Caco-2 (cell line): ENCODE data around the gene TDRD9. TPM values are rescaled to one million over a fixed set of nuclear protein-coding genes. Genes with fewer than 3 reads are reported as not detected.

Experiments used
- BruUV-seq: library from RNA; stranded (reverse); fragments of 400-500 nt; replicated peaks from 2 replicates; lab custom pipeline; 2021; lab: Mats Ljungman, UMichigan
- CTCF ChIA-PET: fragments of 300-600 bp; sonication (Branson Sonifier 250); formaldehyde crosslinking; loops from one replicate; lab custom pipeline; 2022; ENCODE audit warnings: antibody characterized with exemption; lab: Charles Lee
- POLR2A ChIA-PET: fragments of 300-600 bp; sonication (Branson Sonifier 250); formaldehyde crosslinking; loops from one replicate; lab custom pipeline; 2022; ENCODE audit warnings: antibody characterized with exemption; lab: Charles Lee
- DNase-seq, 2 experiments: peaks; one replicate each; pipeline versions ENCODE4 v3.0.0 to v3.0.0-alpha.2; 2020 to 2022
- H3K27me3 ChIP-seq: replicated peaks from 2 replicates; pipeline ENCODE4 v1.6.0; 2011; ENCODE audit warnings: low read length; ENCODE audit not compliant: control insufficient read depth, insufficient read depth
- H3K36me3 ChIP-seq: 2 replicates; pipeline ENCODE4 v1.5.1; 2011; ENCODE audit warnings: low read length; ENCODE audit not compliant: control insufficient read depth, insufficient read depth
- H3K4me1 ChIP-seq: fragments of 250-450 bp; sonication (Bioruptor Pico); 2 replicates; pipeline ENCODE4 v1.5.1; 2020; ENCODE audit warnings: mild to moderate bottlenecking
- H3K4me3 ChIP-seq: 2 replicates; pipeline ENCODE4 v1.5.1; 2011; ENCODE audit warnings: low read depth, mild to moderate bottlenecking, control low read depth, low read length
- H3K9me3 ChIP-seq: fragments of 250-450 bp; sonication (Bioruptor Pico); 2 replicates; pipeline ENCODE4 v1.5.1; 2020; ENCODE audit warnings: mild to moderate bottlenecking, moderate library complexity
- H3K27ac Mint-ChIP-seq: one replicate; pipeline ENCODE4 v1.8.0; 2022; ENCODE audit warnings: mixed read lengths; ENCODE audit not compliant: unreplicated experiment
- H3K27me3 Mint-ChIP-seq: one replicate; pipeline ENCODE4 v1.8.0; 2022; ENCODE audit warnings: mixed read lengths; ENCODE audit not compliant: insufficient read depth, unreplicated experiment
- H3K36me3 Mint-ChIP-seq: one replicate; pipeline ENCODE4 v1.8.0; 2022; ENCODE audit warnings: mild to moderate bottlenecking, mixed read lengths; ENCODE audit not compliant: insufficient read depth, unreplicated experiment
- H3K4me1 Mint-ChIP-seq: one replicate; pipeline ENCODE4 v1.8.0; 2022; ENCODE audit warnings: low read depth, mixed read lengths; ENCODE audit not compliant: unreplicated experiment
- H3K4me3 Mint-ChIP-seq: one replicate; pipeline ENCODE4 v1.8.0; 2022; ENCODE audit warnings: mild to moderate bottlenecking, moderate library complexity, mixed read lengths; ENCODE audit not compliant: unreplicated experiment
- H3K9me3 Mint-ChIP-seq: one replicate; pipeline ENCODE4 v1.8.0; 2022; ENCODE audit warnings: mixed read lengths; ENCODE audit not compliant: unreplicated experiment
- intact Hi-C: fragments of 100-400 bp; cut with micrococcal nuclease; formaldehyde crosslinking; loops from one replicate; pipeline ENCODE4 v1.10.0; 2022; ENCODE audit not compliant: unreplicated experiment
- total RNA-seq: library from RNA; stranded (reverse); gene quantifications from 2 replicates; pipeline ENCODE4 v1.2.3, GENCODE V29; 2022
- TF ChIP-seq, protein P1 (sequence below), 2 experiments: fragments of 200-600 bp in 1 of 2; IDR thresholded peaks; 1 replicate in 1 of 2; 2 replicates in 1 of 2; pipeline versions ENCODE4 v1.5.1 to v1.8.0; 2011 to 2022; ENCODE audit warnings: antibody characterized with exemption in 1 of 2, control low read depth in 1 of 2, inconsistent platforms in 1 of 2, low read depth in 1 of 2, low read length in 1 of 2, mild to moderate bottlenecking in 1 of 2, moderate library complexity in 1 of 2; ENCODE audit not compliant: insufficient read depth in 1 of 2, severe bottlenecking in 1 of 2, unreplicated experiment in 1 of 2

TDRD9 gene
- total RNA-seq, 1 experiment from 2014 or later = not detected

GRCh38 chr14:104036212-104036611, 108.0 kb downstream of the TDRD9 start:
- POLR2A ChIA-PET = no interaction called here
- CTCF ChIA-PET = no interaction called here
- peaks cover 34% of the 10 kb centered on the region for H3K27me3 Mint-ChIP-seq
- no TSS peak for BruUV-seq
- H3K27ac Mint-ChIP-seq = no peak overlapping the region
- DNase-seq = no peak
- TF ChIP-seq, protein P1, sequence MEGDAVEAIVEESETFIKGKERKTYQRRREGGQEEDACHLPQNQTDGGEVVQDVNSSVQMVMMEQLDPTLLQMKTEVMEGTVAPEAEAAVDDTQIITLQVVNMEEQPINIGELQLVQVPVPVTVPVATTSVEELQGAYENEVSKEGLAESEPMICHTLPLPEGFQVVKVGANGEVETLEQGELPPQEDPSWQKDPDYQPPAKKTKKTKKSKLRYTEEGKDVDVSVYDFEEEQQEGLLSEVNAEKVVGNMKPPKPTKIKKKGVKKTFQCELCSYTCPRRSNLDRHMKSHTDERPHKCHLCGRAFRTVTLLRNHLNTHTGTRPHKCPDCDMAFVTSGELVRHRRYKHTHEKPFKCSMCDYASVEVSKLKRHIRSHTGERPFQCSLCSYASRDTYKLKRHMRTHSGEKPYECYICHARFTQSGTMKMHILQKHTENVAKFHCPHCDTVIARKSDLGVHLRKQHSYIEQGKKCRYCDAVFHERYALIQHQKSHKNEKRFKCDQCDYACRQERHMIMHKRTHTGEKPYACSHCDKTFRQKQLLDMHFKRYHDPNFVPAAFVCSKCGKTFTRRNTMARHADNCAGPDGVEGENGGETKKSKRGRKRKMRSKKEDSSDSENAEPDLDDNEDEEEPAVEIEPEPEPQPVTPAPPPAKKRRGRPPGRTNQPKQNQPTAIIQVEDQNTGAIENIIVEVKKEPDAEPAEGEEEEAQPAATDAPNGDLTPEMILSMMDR (IDR thresholded peaks at IDR 0.05; ENCODE audit: insufficient read depth in 1 of 2, low read depth in 1 of 2, low read length in 1 of 2, severe bottlenecking in 1 of 2, unreplicated experiment in 1 of 2) = no peak
- Histone ChIP-seq H3K36me3 (no peaks in the 10 kb centered on the region), H3K4me3 (no peak overlapping the region), H3K9me3 (no peaks in the 10 kb centered on the region), H3K4me1 (no peaks in the 10 kb centered on the region), H3K27me3 (no peaks in the 10 kb centered on the region)
- no peak overlapping the region for H3K4me3 Mint-ChIP-seq
- no peaks in the 10 kb centered on the region for H3K9me3 Mint-ChIP-seq
- no peaks in the 10 kb centered on the region for H3K36me3 Mint-ChIP-seq
- intact Hi-C loops = no loop called here
- H3K4me1 Mint-ChIP-seq = no peaks in the 10 kb centered on the region

- H3K36me3 Mint-ChIP-seq = no peaks in the 10 kb centered on the region
- H3K27me3 ChIP-seq = no peaks in the 10 kb centered on the region
- no peak for DNase-seq
- H3K27me3 Mint-ChIP-seq = peaks cover 34% of the 10 kb centered on the region
- BruUV-seq = no TSS peak
- H3K27ac Mint-ChIP-seq = no peak overlapping the region
- intact Hi-C loops = no loop called here
- CTCF ChIA-PET = no interaction called here
- no peak overlapping the region for H3K4me3 Mint-ChIP-seq
- no peaks in the 10 kb centered on the region for H3K9me3 Mint-ChIP-seq
- no peaks in the 10 kb centered on the region for H3K9me3 ChIP-seq
- TF ChIP-seq, protein P1 (IDR thresholded peaks at IDR 0.05; ENCODE audit: insufficient read depth in 1 of 2, low read depth in 1 of 2, low read length in 1 of 2, severe bottlenecking in 1 of 2, unreplicated experiment in 1 of 2) = no peak
- H3K4me1 ChIP-seq = no peaks in the 10 kb centered on the region
- no peaks in the 10 kb centered on the region for H3K36me3 ChIP-seq
- POLR2A ChIA-PET = no interaction called here
- no peak overlapping the region for H3K4me3 ChIP-seq
- H3K4me1 Mint-ChIP-seq = no peaks in the 10 kb centered on the region
These were observed 108.8 kb downstream of the TDRD9 start for GRCh38 chr14:104037074-104037473.

GRCh38 chr14:104037903-104038302, 109.6 kb downstream of the TDRD9 start:
- H3K4me3 ChIP-seq = no peak overlapping the region
- DNase-seq = no peak
- intact Hi-C loops = no loop called here
- no peaks in the 10 kb centered on the region for H3K4me1 Mint-ChIP-seq
- TF ChIP-seq, protein P1 (IDR thresholded peaks at IDR 0.05; ENCODE audit: insufficient read depth in 1 of 2, low read depth in 1 of 2, low read length in 1 of 2, severe bottlenecking in 1 of 2, unreplicated experiment in 1 of 2) = no peak
- H3K9me3 Mint-ChIP-seq = no peaks in the 10 kb centered on the region
- CTCF ChIA-PET = no interaction called here
- no peaks in the 10 kb centered on the region for H3K9me3 ChIP-seq
- BruUV-seq = no TSS peak
- no peaks in the 10 kb centered on the region for H3K27me3 ChIP-seq
- H3K36me3 Mint-ChIP-seq = no peaks in the 10 kb centered on the region
- H3K27me3 Mint-ChIP-seq = peaks cover 26% of the 10 kb centered on the region
- H3K27ac Mint-ChIP-seq = no peak overlapping the region
- no peaks in the 10 kb centered on the region for H3K36me3 ChIP-seq
- no peak overlapping the region for H3K4me3 Mint-ChIP-seq
- POLR2A ChIA-PET = no interaction called here
- H3K4me1 ChIP-seq = no peaks in the 10 kb centered on the region
